Medulla oblongata (tissue), 1 donor: ENCODE data around the gene ECSIT.
"Not testable (repeated sequence)": the region's sequence is repeated elsewhere in the genome, so short reads cannot be mapped to it uniquely, and the experiment has no call there.

Source experiments
- DNase-seq: peaks from one replicate; pipeline ENCODE4 v3.0.0-alpha.2; 2015; ENCODE audit errors: extremely low spot score

Gene ECSIT

GRCh38 chr19:11478167-11479089, 50.5 kb downstream of the ECSIT start:
- peak; percentile 67 for DNase-seq

- no peak for DNase-seq
Observed at GRCh38 chr19:11475861-11476260, 53.1 kb downstream of the ECSIT start.

DNA sequence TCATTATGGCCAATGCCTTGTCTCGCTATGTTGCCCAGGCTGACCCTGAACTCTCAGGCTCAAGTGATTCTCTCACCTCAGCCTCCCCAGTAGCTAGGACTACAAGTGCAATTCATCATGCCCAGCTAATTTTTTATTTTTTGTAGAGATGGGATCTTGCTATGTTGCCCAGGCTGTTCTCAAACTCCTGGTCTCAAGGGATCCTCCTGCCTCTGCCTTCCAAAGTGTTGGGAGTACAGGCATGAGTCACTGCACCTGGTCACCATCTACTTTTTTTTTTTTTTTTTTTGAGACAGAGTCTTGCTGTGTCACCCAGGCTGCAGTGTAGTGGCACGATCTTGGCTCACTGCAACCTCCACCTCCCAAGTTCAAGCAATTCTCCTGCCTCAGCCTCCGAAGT, 53.6 kb downstream of the ECSIT start:
- DNase-seq, result not testable (repeated sequence)

- DNase-seq, result no peak
Observed at GRCh38 chr19:11473725-11474124, 55.2 kb downstream of the ECSIT start.

GRCh38 chr19:11468266-11468845, 60.6 kb downstream of the ECSIT start:
- DNase-seq, result peak; percentile 9

DNA sequence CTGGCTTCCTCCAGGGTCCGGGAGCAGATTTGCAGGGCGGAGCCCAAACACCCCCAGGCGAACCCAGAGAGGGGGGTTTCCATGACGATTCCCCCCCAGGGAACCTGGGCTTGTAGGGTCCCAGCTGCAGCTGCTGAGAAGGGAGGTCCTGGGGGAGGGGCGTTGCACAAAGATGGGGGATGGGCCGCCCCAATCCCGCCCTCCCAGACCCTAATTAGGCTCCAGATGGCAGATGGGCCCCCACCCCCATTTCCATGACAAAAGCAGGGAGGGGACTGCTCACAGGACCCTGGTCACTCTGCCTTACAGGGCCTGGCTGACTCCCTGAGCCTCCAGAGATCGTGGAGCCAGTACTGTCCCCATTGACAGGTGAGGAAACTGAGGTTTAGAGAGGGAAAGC, 63.3 kb downstream of the ECSIT start:
- no peak for DNase-seq

DNA sequence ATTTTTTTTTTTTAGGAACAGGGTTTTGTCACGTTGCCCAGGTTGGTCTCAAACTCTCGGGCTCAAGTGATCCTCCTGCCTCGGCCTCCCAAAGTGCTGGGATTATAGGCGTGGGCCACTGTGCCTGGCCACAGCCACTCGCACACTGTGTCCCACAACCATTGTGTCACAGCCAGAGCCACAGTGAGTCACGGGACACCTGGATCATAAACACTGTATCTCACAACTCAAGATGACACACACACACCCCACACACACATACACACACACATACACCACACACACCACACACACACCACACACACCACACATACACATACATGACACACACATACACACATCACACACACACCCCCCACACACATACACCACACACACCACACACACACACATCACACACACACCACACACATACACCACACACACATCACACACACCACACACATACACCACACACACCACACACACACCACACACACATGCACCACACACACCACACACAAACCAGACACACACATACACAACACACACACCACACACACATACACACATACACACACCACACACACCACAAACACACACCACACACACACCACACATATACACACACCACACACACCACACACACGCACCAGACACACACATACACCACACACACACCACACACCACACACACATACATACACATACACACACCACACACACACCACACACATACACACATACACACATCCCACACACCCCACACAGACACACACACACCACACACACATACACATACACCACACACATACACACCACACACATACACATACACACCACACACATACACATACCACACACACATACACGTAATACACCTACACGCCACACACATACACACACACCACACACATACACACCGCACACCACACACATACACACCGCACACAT, 64.3 kb downstream of the ECSIT start:
- no peak for DNase-seq

DNA sequence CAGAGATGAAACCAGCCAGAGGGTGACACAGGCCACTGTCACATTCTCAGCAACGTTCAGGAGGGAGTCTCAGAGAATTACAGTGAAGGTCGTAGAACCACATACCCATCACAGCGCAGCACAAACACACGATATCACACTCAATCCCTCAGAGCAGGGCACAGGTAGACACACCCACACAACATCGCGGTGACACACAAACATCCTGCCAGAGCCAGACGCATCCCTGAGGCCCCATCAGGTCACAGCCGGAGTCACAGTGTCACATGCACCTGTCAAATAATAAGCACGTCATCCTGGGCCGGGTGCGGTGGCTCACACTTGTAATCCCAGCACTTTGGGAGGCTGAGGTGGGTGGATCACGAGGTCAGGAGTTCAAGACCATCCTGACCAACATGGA, 65.5 kb downstream of the ECSIT start:
- no peak for DNase-seq

GRCh38 chr19:11461453-11461852, 67.5 kb downstream of the ECSIT start:
- DNase-seq, result no peak

DNA sequence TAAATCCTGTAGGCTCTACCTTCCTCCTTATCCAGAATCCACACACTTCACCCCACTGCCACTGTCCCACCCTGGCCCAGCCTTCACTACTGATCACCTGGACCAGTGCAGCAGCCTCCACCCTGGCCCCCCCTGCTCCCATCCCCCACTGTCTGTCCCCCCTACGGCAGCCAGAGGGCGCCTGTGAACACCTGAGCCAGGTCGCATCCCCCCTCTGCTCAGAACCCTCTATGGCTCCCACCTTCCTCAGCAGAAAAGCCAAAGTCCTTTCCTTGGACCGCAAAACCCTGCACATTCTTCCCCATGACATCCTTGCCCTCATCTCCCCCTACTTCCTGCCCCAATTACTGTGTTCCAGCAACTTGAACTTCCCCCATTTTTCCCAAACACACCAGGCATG, 68.7 kb downstream of the ECSIT start:
- no peak for DNase-seq

DNA sequence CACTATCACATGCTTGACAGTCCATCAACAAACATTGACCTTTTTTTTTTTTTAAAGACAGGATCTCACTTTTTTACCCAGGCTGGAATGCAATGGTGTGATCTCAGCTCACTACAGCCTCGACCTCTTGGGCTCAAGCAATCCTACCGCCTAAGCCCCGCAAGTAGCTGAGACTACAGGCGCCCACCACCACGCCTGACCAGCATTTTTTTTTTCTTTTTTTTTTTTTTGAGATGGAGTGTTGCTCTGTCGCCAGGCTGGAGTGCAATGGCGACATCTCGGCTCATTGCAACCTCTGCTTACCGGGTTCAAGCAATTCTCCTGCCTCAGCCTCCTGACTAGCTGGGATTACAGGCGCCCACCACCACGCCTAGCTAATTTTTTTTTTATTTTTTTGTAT, 70.0 kb downstream of the ECSIT start:
- DNase-seq, result not testable (repeated sequence)

DNA sequence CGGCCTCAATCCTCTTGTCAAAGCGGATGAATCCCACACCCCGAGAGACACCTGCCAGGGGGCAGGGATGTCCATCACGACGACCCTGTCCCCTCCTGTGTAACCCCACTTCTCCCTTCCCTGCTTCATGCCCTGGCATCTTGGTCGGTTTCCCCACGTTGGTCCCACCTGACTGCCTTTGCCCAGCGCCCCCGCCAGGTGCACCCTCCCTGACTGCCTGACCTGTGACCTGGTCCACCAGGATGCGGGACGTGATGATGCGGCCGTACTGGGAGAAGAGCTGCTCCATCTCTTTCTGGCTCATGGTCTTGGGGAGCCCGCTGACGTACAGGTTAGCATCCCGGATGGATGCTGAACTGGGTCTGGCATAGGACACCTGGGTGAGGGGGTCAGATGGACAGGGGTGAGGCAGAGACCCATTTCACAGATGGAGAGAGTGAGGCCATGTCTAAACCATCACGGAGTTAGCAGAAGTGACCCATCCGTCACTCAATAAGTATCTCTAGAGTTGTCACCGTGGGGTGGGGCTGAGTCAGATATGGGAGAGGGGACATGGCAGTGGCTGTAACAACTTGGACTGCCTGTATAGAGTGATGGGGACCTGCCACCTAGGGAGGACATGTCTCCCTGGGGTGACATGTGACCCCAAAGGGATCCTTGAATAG, 70.6 kb downstream of the ECSIT start:
- no peak for DNase-seq

DNA sequence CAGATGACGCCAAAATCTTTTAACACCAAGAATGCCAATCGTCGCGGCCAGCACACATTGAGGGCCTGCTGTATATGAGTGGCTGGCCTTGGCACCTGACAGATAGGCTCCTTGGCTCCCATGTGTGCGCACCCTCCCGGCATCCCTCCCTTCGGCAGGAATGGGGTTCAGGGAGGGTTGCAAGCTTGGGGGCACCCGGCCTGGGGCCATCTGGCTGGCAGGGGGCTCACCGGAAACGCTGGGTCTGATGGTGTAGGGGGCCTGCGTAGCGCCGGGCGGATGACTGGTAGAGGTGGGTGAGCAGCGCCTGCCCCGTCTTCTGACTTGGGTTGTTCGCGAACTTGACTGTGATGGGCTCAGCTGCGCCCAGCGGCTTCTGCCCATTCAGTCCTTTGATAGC, 71.1 kb downstream of the ECSIT start:
- DNase-seq, result no peak

- peak; percentile 88 for DNase-seq
Observed at GRCh38 chr19:11457115-11457514, 71.8 kb downstream of the ECSIT start.

GRCh38 chr19:11456659-11457058, 72.3 kb downstream of the ECSIT start:
- no peak for DNase-seq
